ENCODE data around the gene UBXN10.

The UBXN10 gene

GRCh38 chr1:20143318-20143717 is 42.6 kb upstream of the UBXN10 start:
- DNase-seq (ENCODE audit: insufficient read length) (no peak), FAIRE-seq (no peak)
- TF ChIP-seq POLR2AphosphoS5 (IDR thresholded peaks at IDR 0.05; ENCODE audit: low read depth, low read length) (no peak), TAF1 (IDR thresholded peaks at IDR 0.05; ENCODE audit: borderline replicate concordance, low read depth, low read length) (no peak), POLR2A (IDR thresholded peaks at IDR 0.05; ENCODE audit: low read depth, low read length) (no peak)

DNA sequence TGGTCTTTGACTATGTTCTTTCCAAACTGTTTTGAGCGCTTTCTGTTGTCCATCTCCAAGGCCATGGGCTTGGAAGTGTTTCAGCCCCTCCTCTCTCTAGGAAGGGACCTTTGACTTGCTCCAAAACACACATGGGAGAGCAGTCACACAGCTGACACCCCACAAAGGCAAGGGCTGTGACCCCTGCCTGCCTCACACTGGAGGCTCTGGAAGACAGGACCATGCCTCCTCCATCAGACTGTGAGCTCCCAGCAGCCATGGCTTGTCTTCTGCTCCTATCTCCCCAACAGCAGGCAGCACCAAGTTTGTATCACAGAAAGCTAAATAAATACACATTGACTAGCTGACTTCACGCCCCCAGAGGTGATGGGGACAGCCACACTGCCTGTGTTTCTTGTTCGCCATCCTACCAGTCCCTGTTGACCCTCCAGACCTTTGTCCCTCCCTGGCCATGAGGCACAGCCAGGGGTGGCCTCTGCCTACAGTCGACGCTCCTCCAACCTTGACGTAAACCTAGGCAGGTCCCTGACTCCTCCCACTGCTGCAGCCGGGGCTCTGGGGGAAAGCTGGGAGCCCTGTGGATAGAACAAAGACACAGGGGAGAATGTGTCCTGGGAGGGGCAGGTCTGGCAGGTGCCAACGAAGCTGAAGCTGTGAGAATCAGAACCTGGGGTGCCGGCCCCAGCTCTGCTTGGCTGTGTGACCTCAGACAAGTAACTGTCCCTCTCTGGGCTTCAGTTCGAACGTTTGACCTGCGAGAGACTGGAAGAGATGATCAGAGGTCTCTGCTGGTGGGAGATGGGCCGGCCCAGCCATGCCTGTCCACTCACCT is 41.9 kb upstream of the UBXN10 start:
- no peak for FAIRE-seq
- DNase-seq (ENCODE audit: insufficient read length): no peak
- no peak for TF ChIP-seq POLR2AphosphoS5 (IDR thresholded peaks at IDR 0.05; ENCODE audit: low read depth, low read length)

GRCh38 chr1:20147846-20148570 is 37.9 kb upstream of the UBXN10 start:
- FAIRE-seq (no peak), DNase-seq (ENCODE audit: insufficient read length) (no peak)
- no peak for TF ChIP-seq POLR2A (IDR thresholded peaks at IDR 0.05; ENCODE audit: low read depth, low read length)
- no peak for TF ChIP-seq TAF1 (IDR thresholded peaks at IDR 0.05; ENCODE audit: borderline replicate concordance, low read depth, low read length)
- no peak for TF ChIP-seq POLR2AphosphoS5 (IDR thresholded peaks at IDR 0.05; ENCODE audit: low read depth, low read length)

- no peak for TF ChIP-seq TAF1 (IDR thresholded peaks at IDR 0.05; ENCODE audit: borderline replicate concordance, low read depth, low read length)
- TF ChIP-seq POLR2A (IDR thresholded peaks at IDR 0.05; ENCODE audit: low read depth, low read length): no peak
- DNase-seq (ENCODE audit: insufficient read length): no peak
- no peak for FAIRE-seq
Measured at GRCh38 chr1:20148571-20149500, 37.1 kb upstream of the UBXN10 start.

DNA sequence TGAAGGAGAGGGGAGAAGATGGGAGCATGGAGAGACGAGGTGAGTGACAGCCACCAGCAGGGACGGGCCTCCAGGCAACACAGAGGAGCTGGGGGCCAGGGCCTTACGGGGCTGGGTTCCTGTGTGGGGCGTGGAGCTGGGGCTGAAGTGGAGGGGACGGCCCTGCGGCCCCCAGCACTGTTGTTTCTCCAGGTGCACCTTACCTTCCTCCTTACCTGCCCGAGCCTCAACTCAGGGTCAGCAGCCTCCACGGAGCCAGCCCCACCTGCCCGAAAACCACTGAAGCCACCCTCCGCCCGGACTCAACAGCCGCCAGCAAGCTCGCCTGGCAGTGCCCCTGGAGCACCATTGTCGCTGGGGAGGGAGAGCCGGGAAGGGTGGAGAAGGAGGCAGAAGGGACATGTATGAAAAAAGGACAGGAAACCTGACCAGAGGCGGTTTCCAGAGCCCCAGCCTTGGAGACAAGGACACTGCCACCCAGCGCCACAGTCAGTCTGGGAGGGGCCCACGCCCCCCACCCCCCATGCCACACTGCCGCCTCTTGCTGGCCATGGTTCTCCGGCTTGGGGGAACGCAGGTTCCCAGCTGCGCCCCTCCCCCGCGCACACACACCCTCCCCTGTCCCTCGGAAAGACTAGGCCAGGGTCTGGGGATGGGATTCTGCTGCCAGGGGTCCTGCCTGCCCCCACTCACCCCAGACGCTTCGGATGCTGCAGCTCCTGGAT is 36.1 kb upstream of the UBXN10 start:
- TF ChIP-seq POLR2A (IDR thresholded peaks at IDR 0.05; ENCODE audit: low read depth, low read length) (no peak), POLR2AphosphoS5 (IDR thresholded peaks at IDR 0.05; ENCODE audit: low read depth, low read length) (no peak), TAF1 (IDR thresholded peaks at IDR 0.05; ENCODE audit: borderline replicate concordance, low read depth, low read length) (no peak)
- DNase-seq (ENCODE audit: insufficient read length) (no peak), FAIRE-seq (no peak)

DNA sequence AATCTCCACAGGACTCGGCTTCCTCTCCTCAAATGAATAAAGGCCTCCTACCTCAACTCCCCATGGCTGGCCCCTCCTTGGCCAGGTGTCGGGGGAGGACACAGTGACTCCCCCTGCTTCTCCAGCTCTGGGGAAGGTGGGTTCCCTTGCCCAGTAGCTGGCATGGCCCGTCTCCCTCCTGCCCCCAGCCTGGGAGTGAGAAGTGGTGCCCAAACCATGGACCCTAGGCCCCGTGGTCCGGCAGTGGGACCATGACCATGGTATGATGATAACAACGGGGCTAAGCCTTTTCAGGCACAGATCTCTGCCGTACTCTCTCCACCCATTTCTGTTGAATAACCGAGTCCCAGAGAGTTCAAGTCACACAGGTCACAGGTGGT is 35.6 kb upstream of the UBXN10 start:
- FAIRE-seq: no peak
- TF ChIP-seq TAF1 (IDR thresholded peaks at IDR 0.05; ENCODE audit: borderline replicate concordance, low read depth, low read length) (no peak), POLR2A (IDR thresholded peaks at IDR 0.05; ENCODE audit: low read depth, low read length) (no peak), POLR2AphosphoS5 (IDR thresholded peaks at IDR 0.05; ENCODE audit: low read depth, low read length) (no peak)
- no peak for DNase-seq (ENCODE audit: insufficient read length)

GRCh38 chr1:20150969-20151368 is 34.9 kb upstream of the UBXN10 start:
- DNase-seq (ENCODE audit: insufficient read length) (no peak), FAIRE-seq (no peak)
- no peak for TF ChIP-seq TAF1 (IDR thresholded peaks at IDR 0.05; ENCODE audit: borderline replicate concordance, low read depth, low read length)
- TF ChIP-seq POLR2A (IDR thresholded peaks at IDR 0.05; ENCODE audit: low read depth, low read length): no peak
- no peak for TF ChIP-seq POLR2AphosphoS5 (IDR thresholded peaks at IDR 0.05; ENCODE audit: low read depth, low read length)

GRCh38 chr1:20151906-20152598 is 33.8 kb upstream of the UBXN10 start:
- TF ChIP-seq POLR2AphosphoS5 (IDR thresholded peaks at IDR 0.05; ENCODE audit: low read depth, low read length): no peak
- no peak for TF ChIP-seq POLR2A (IDR thresholded peaks at IDR 0.05; ENCODE audit: low read depth, low read length)
- no peak for TF ChIP-seq TAF1 (IDR thresholded peaks at IDR 0.05; ENCODE audit: borderline replicate concordance, low read depth, low read length)
- peak; percentile 93 for DNase-seq (ENCODE audit: insufficient read length)
- FAIRE-seq: peak; percentile 87

DNA sequence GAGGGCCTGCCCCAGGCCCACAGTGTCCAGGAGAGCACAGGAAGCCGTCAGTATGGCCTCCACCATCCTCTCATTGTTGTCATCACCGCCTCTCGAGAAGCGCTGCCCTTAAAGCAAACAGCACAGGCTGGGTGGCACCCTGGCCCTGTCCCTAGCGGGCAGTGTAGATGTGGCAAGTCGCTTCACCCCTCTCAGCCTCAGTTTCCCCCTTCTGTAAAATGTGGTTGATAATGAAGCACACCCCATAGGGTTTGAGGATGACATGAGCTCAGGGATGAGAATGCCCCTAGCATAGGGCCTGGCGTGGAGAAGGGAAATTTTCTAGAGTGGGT is 33.3 kb upstream of the UBXN10 start:
- TF ChIP-seq TAF1 (IDR thresholded peaks at IDR 0.05; ENCODE audit: borderline replicate concordance, low read depth, low read length): no peak
- TF ChIP-seq POLR2A (IDR thresholded peaks at IDR 0.05; ENCODE audit: low read depth, low read length): no peak
- TF ChIP-seq POLR2AphosphoS5 (IDR thresholded peaks at IDR 0.05; ENCODE audit: low read depth, low read length): no peak
- FAIRE-seq: no peak
- DNase-seq (ENCODE audit: insufficient read length): no peak

DNA sequence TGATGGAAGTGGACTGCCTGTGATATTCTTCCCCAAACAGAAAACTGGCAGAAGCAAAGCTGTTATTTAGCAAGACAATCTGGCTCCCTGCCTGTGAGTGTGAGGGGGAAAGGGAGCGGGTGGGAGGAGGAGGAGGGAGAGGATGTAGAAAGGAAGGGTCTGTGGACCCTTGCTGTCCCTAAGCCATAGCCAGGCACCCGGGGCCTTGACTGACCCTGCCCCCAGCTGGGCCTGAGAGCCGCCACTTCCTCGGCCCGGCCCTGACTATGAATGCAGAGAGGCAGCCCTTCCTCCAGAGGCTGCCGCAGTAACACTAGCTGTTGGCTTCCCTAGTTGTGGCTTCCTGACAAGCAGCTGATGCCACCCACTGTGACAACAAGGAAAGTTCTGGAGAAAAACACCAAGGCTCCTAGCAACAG is 32.9 kb upstream of the UBXN10 start:
- no peak for FAIRE-seq
- no peak for DNase-seq (ENCODE audit: insufficient read length)
- TF ChIP-seq POLR2AphosphoS5 (IDR thresholded peaks at IDR 0.05; ENCODE audit: low read depth, low read length): no peak
- TF ChIP-seq POLR2A (IDR thresholded peaks at IDR 0.05; ENCODE audit: low read depth, low read length): no peak

All from GM12892 (cell line).